Activated B cell treated with CpG ODN at 0.5 μM for 24 hours (primary cell): ENCODE data around the gene UBA5. TPM values are rescaled to one million over a fixed set of nuclear protein-coding genes. Genes with fewer than 3 reads are reported as not detected.

ENCODE experiments used
- ATAC-seq: fragments of 200-7000 bp; cut with Tn5 transposase; one replicate; pipeline ENCODE4 v1.10.0; 2021; ENCODE audit warnings: low read depth, mild to moderate bottlenecking, moderate library complexity
- CTCF ChIA-PET: fragments of 350-600 bp; sonication (Branson Sonifier 250); formaldehyde crosslinking; loops from one replicate; lab custom pipeline; 2021; ENCODE audit warnings: antibody characterized with exemption; lab: Charles Lee
- POLR2A ChIA-PET: fragments of 350-600 bp; sonication (Branson Sonifier 250); formaldehyde crosslinking; loops from one replicate; lab custom pipeline; 2021; ENCODE audit warnings: antibody characterized with exemption; lab: Charles Lee
- DNase-seq: peaks from one replicate; pipeline ENCODE4 v3.0.0; 2022
- H3K27ac Mint-ChIP-seq: one replicate; pipeline ENCODE4 v1.8.0; 2020; ENCODE audit warnings: mixed read lengths
- H3K27me3 Mint-ChIP-seq: one replicate; pipeline ENCODE4 v1.8.0; 2021; ENCODE audit warnings: mixed read lengths
- H3K36me3 Mint-ChIP-seq: one replicate; pipeline ENCODE4 v1.8.0; 2021; ENCODE audit warnings: low read depth, mixed read lengths
- H3K4me1 Mint-ChIP-seq: one replicate; pipeline ENCODE4 v1.8.0; 2021; ENCODE audit warnings: mixed read lengths
- H3K4me3 Mint-ChIP-seq: one replicate; pipeline ENCODE4 v1.8.0; 2020; ENCODE audit warnings: mild to moderate bottlenecking, mixed read lengths
- H3K9me3 Mint-ChIP-seq: one replicate; pipeline ENCODE4 v1.8.0; 2020; ENCODE audit warnings: mixed read lengths
- intact Hi-C: fragments of 100-400 bp; cut with micrococcal nuclease; formaldehyde crosslinking; loops from one replicate; pipeline ENCODE4 v1.15.1; 2024
- total RNA-seq: library from RNA; stranded (reverse); gene quantifications from 2 replicates; pipeline ENCODE4 v1.2.3, GENCODE V29; 2022
- TF ChIP-seq, protein P1 (sequence below): fragments of 200-600 bp; IDR thresholded peaks from one replicate; pipeline ENCODE4 v1.8.0; 2022; ENCODE audit warnings: antibody characterized with exemption, mild to moderate bottlenecking

UBA5 gene
- total RNA-seq, 1 donor from 2014 or later = 34.3 TPM

DNA sequence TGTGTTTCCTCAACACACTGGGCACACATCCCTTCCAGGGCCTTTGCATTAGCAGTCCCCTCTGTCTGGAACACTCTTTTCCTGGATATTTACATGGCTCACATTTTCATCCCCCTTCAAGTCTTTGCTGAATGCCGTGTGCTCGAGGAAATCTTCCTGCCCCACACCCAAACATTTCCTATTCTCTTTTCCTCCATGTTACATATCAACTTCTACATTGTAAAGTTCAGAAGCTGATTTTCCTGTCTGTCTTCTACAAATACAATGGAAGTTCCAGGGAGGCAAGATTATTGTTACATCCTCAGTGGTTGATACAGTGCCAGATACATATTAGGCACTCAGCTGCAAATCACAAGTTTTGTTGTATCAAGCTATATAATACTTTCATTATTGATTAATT lies 4.7 kb upstream of the UBA5 start:
- no peak overlapping the region for H3K4me3 Mint-ChIP-seq
- H3K27me3 Mint-ChIP-seq = no peaks in the 10 kb centered on the region
- H3K9me3 Mint-ChIP-seq = no peaks in the 10 kb centered on the region
- TF ChIP-seq, protein P1, sequence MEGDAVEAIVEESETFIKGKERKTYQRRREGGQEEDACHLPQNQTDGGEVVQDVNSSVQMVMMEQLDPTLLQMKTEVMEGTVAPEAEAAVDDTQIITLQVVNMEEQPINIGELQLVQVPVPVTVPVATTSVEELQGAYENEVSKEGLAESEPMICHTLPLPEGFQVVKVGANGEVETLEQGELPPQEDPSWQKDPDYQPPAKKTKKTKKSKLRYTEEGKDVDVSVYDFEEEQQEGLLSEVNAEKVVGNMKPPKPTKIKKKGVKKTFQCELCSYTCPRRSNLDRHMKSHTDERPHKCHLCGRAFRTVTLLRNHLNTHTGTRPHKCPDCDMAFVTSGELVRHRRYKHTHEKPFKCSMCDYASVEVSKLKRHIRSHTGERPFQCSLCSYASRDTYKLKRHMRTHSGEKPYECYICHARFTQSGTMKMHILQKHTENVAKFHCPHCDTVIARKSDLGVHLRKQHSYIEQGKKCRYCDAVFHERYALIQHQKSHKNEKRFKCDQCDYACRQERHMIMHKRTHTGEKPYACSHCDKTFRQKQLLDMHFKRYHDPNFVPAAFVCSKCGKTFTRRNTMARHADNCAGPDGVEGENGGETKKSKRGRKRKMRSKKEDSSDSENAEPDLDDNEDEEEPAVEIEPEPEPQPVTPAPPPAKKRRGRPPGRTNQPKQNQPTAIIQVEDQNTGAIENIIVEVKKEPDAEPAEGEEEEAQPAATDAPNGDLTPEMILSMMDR = no peak
- no peak for ATAC-seq
- CTCF ChIA-PET = no interaction called here
- intact Hi-C loops = loop anchor here (5.0 kb wide), 1 partner anchor 767 kb away; no protein-coding TSS in a partner anchor
- DNase-seq = no peak
- peaks cover 6% of the 10 kb centered on the region for H3K36me3 Mint-ChIP-seq
- POLR2A ChIA-PET = no interaction called here
- H3K4me1 Mint-ChIP-seq = peaks cover 15% of the 10 kb centered on the region
- H3K27ac Mint-ChIP-seq = no peak overlapping the region

DNA sequence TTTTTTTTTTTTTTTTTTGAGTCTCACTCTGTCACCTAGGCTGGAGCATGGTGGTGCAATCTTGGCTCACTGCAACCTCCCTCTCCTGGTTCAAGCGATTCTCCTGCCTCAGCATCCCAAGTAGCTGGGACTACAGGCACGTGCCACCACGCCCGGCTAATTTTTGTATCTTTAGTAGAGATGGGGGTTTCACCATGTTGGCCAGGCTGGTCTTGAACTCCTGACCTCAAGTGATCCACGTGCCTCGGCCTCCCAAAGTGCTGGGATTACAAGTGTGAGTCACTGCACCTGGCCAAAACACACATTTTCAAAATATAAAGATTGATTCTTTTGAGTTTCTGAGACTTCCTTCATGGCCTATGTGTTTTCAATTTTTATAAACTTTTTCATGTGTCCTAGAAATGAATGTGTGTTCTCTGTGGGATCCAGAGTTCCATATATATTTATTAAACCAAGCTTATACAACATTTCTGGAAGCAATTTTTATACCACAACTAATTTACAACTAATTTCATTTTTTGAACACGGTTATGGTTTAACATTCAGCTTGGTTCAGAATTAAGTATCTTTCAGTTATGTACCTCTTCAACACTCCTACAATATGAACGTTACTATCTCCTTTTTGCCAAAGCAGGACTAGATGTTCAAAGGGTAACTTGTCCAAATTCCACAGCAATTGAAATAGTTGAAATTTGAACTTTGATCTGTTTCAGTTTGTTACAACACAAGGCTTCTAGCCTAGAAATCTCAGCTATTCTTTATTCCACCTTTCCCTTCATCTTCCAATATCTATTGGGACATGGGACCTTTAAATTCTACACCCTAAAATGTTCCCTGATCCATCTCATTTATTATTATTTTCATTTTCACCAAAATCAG lies 2.0 kb upstream of the UBA5 start:
- H3K4me1 Mint-ChIP-seq = peaks cover 35% of the 10 kb centered on the region
- no peaks in the 10 kb centered on the region for H3K9me3 Mint-ChIP-seq
- DNase-seq = no peak
- H3K27me3 Mint-ChIP-seq = no peaks in the 10 kb centered on the region
- TF ChIP-seq, protein P1 = no peak
- intact Hi-C loops = loop anchor here (2.0 to 5.0 kb wide), 2 partner anchors 764 to 1005 kb away; no protein-coding TSS in a partner anchor
- H3K36me3 Mint-ChIP-seq = peaks cover 10% of the 10 kb centered on the region
- POLR2A ChIA-PET = interaction anchor here (0.6 to 1.7 kb wide), 2 partner anchors 65 to 817 kb away, joined by 3 to 6 read pairs; no protein-coding TSS in a partner anchor
- no peak overlapping the region for H3K27ac Mint-ChIP-seq
- peak overlapping the region; percentile 97 for H3K4me3 Mint-ChIP-seq
- ATAC-seq = no peak
- CTCF ChIA-PET = interaction anchor here (1.6 kb wide), 1 partner anchor 16 kb away, joined by 4 read pairs; no protein-coding TSS in a partner anchor

DNA sequence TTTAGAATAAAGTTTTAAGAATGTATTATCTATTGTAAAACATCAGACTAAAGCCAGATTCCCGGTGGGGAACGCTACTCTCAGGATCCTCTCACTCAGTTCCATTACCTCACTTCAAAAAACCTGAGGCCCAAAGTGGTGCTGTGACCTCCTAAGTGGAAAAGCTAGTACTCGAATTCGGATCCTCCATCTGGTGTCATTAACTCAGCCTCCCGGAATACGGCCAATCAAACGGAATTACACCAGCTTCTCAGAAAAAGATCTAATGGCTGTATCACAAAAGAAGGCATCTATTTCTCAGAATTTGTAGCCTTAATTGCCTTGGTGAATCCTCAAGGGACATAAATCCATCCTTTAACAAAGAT lies 1.1 kb upstream of the UBA5 start:
- peak overlapping the region; percentile 93 for H3K27ac Mint-ChIP-seq
- CTCF ChIA-PET = interaction anchor here (1.0 to 1.6 kb wide), 2 partner anchors 17 to 67 kb away, joined by 3 to 4 read pairs; no protein-coding TSS in a partner anchor
- H3K4me3 Mint-ChIP-seq = peak overlapping the region; percentile 97
- ATAC-seq = no peak
- no peak for DNase-seq
- H3K9me3 Mint-ChIP-seq = no peaks in the 10 kb centered on the region
- TF ChIP-seq, protein P1 = no peak
- intact Hi-C loops = loop anchor here (1.0 to 5.0 kb wide), 5 partner anchors 63 to 1004 kb away; partner anchors contain the start of genes DNAJC13 and NPHP3
- H3K36me3 Mint-ChIP-seq = peaks cover 10% of the 10 kb centered on the region
- POLR2A ChIA-PET = interaction anchor here (1.7 kb wide), 1 partner anchor 64 kb away, joined by 6 read pairs; no protein-coding TSS in a partner anchor
- peaks cover 35% of the 10 kb centered on the region for H3K4me1 Mint-ChIP-seq
- no peaks in the 10 kb centered on the region for H3K27me3 Mint-ChIP-seq

DNA sequence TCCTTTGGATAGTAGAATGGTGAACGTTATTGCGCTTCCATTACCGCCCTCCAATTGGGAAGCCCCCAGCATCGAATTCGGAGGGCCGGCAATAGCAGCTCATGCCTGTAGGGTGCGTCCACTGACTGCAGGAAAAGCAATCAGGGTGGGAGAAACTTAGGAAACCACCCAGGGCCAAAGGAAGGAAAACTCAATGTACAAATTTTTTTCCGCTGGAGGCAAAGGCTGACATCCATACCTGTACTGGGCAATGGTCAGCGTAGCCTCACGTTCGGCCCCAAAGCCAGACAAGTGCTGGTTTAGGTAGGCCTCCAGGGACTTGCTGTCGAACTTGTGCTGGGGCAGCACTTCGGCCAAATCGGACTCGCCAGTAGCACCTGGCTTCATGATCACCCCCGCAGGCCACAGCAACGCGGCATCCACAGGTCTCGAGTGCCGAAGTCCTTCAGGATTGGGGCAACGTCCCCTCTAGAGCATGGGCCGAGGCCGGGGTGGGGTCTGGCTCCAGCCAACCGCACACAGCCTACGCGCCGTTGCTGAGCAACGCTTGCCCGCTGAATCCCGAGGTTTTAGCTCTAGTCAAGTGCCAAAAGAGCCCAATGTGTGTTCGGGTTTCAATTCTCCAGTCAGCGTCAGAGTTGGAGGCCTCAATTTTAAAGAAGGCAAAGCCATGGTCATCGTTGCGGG lies 621 bp upstream of the UBA5 start, which contains the start of gene ACAD11:
ACAD11 (minus strand) TSS at position 445 of the 687 bp plus-strand sequence; CDS start at position 387, 58 bp downstream.
- TF ChIP-seq, protein P1 = no peak
- intact Hi-C loops = loop anchor here (1.0 to 10.0 kb wide), 9 partner anchors 63 to 1827 kb away; partner anchors contain the start of genes CDV3, CEP63, DNAJC13 and NPHP3

More for the DNA sequence above, 621 bp upstream of the UBA5 start, which contains the start of gene ACAD11:
- ATAC-seq (peak; percentile 74), DNase-seq (peak; percentile 55)
- Mint-ChIP-seq H3K9me3 (no peaks in the 10 kb centered on the region), H3K4me3 (peak within 1 kb of the TSS; percentile 97), H3K27ac (peak within 1 kb of the TSS; percentile 93), H3K36me3 (peaks cover 10% of the 10 kb centered on the region), H3K27me3 (no peaks in the 10 kb centered on the region), H3K4me1 (peaks cover 35% of the 10 kb centered on the region)
- POLR2A ChIA-PET = interaction anchor here (1.1 to 1.7 kb wide), 3 partner anchors 10 to 914 kb away, joined by 3 to 6 read pairs (median 3); partner anchors contain the start of gene CDV3
- CTCF ChIA-PET = interaction anchor here (1.0 to 1.6 kb wide), 2 partner anchors 17 to 67 kb away, joined by 3 to 4 read pairs; no protein-coding TSS in a partner anchor
